Measurements from ENCODE around the gene GDPD4. TPM values are rescaled to one million over a fixed set of nuclear protein-coding genes. Genes with fewer than 3 reads are reported as not detected.

Gene GDPD4
- total RNA-seq, 1 experiment from 2014 or later, result not detected

- POLR2A ChIA-PET, result no interaction called here
- no TSS peak for BruUV-seq (replicated peaks)
- TF ChIP-seq CTCF (IDR thresholded peaks at IDR 0.05) (no peak), TCF7L2 (IDR thresholded peaks at IDR 0.05; ENCODE audit: low read depth, low read length) (no peak), SIN3A (IDR thresholded peaks at IDR 0.05; ENCODE audit: borderline replicate concordance, insufficient read depth, low read depth, low read length) (no peak), REST (IDR thresholded peaks at IDR 0.05; ENCODE audit: insufficient read depth in 1 of 2, low read depth in 2 of 2, low read length in 1 of 2) (no peak), POLR2AphosphoS5 (IDR thresholded peaks at IDR 0.05; ENCODE audit: low read depth, low read length) (no peak)
- Histone ChIP-seq H3K27ac (ENCODE audit: low read length) (no peak overlapping the region), H3K4me3 (ENCODE audit: low read depth in 2 of 2, low read length in 2 of 2) (no peak overlapping the region), H3K9me3 (ENCODE audit: control insufficient read depth, insufficient read depth, low read depth, low read length) (no peaks in the 10 kb centered on the region), H3K36me3 (ENCODE audit: control insufficient read depth, insufficient read depth, low read length) (no peaks in the 10 kb centered on the region), H3K4me1 (ENCODE audit: control insufficient read depth, insufficient read depth, low read length) (no peaks in the 10 kb centered on the region), H3K27me3 (ENCODE audit: control insufficient read depth, insufficient read depth, low read length) (no peaks in the 10 kb centered on the region; the same call in 1 of the 2 replicates)
- CTCF ChIA-PET, result no interaction called here
- ATAC-seq (no peak), DNase-seq (ENCODE audit: low read depth, low spot score) (no peak)
- intact Hi-C loops (cut with micrococcal nuclease; ENCODE audit: unreplicated experiment) (no loop called here), in situ Hi-C loops (cut with HindIII; ENCODE audit: low pct_unique_long_range_greater_than_20kb, low sequenced_read_pairs) (no loop called here)
Observed at GRCh38 chr11:77309401-77310085, 8.1 kb upstream of the GDPD4 start.

DNA sequence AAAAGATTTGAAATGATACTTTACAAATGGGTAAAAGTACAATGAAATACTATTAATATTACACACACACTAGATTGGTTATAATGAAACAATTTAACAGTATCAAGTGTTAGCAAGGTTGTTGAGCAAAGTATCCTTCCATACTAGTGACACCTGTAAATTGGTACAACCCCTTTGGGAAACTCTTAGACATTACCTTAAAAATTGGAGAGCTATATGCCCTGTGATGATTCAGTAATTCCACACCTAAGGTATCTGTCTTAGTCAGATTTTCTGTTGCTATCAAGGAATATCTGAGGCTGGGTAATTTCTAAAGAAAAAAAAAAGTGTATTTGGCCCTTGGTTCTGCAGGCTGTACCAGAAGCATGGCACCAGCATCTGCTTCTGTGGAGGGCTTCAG, 7.4 kb upstream of the GDPD4 start:
- intact Hi-C loops (cut with micrococcal nuclease; ENCODE audit: unreplicated experiment), result no loop called here
- H3K4me1 ChIP-seq (ENCODE audit: control insufficient read depth, insufficient read depth, low read length), result no peaks in the 10 kb centered on the region
- H3K27ac ChIP-seq (ENCODE audit: low read length), result no peak overlapping the region
- ATAC-seq (no peak), DNase-seq (ENCODE audit: low read depth, low spot score) (no peak)
- no TSS peak for BruUV-seq (replicated peaks)
- H3K36me3 ChIP-seq (ENCODE audit: control insufficient read depth, insufficient read depth, low read length), result no peaks in the 10 kb centered on the region
- H3K27me3 ChIP-seq (ENCODE audit: control insufficient read depth, insufficient read depth, low read length), result no peaks in the 10 kb centered on the region; the same call in 1 of the 2 replicates
- ChIA-PET CTCF (no interaction called here), POLR2A (no interaction called here)
- TF ChIP-seq REST (IDR thresholded peaks at IDR 0.05; ENCODE audit: insufficient read depth in 1 of 2, low read depth in 2 of 2, low read length in 1 of 2) (no peak), TCF7L2 (IDR thresholded peaks at IDR 0.05; ENCODE audit: low read depth, low read length) (no peak), CTCF (IDR thresholded peaks at IDR 0.05) (no peak), POLR2AphosphoS5 (IDR thresholded peaks at IDR 0.05; ENCODE audit: low read depth, low read length) (no peak), SIN3A (IDR thresholded peaks at IDR 0.05; ENCODE audit: borderline replicate concordance, insufficient read depth, low read depth, low read length) (no peak)
- no peak overlapping the region for H3K4me3 ChIP-seq (ENCODE audit: low read depth in 2 of 2, low read length in 2 of 2)
- in situ Hi-C loops (cut with HindIII; ENCODE audit: low pct_unique_long_range_greater_than_20kb, low sequenced_read_pairs), result no loop called here
- H3K9me3 ChIP-seq (ENCODE audit: control insufficient read depth, insufficient read depth, low read depth, low read length), result no peaks in the 10 kb centered on the region
